Karpas-422 (cell line): ENCODE measurements around the gene VAC14. TPM values are rescaled to one million over a fixed set of nuclear protein-coding genes. Genes with fewer than 3 reads are reported as not detected.

Source experiments
- DNase-seq: peaks from one replicate; pipeline ENCODE4 v3.0.0-alpha.2; 2015
- H2AFZ ChIP-seq: fragments of 200-600 bp; sonication (generic); 2 replicates; pipeline ENCODE4 v1.6.1; 2014; ENCODE audit warnings: antibody characterized with exemption, low read length, mixed read lengths
- H3K27ac ChIP-seq: fragments of 200-600 bp; sonication (generic); 2 replicates; pipeline ENCODE4 v1.5.1; 2014; ENCODE audit warnings: mild to moderate bottlenecking, low read length, moderate library complexity
- H3K27me3 ChIP-seq: fragments of 200-600 bp; sonication (generic); 2 replicates; pipeline ENCODE4 v1.6.1; 2014; ENCODE audit warnings: low read length, mixed read lengths
- H3K36me3 ChIP-seq: fragments of 200-600 bp; sonication (generic); 2 replicates; pipeline ENCODE4 v1.6.1; 2014; ENCODE audit warnings: low read length, mixed read lengths; ENCODE audit not compliant: insufficient read depth
- H3K4me1 ChIP-seq: fragments of 200-600 bp; sonication (generic); 2 replicates; pipeline ENCODE4 v1.6.1; 2014; ENCODE audit warnings: mild to moderate bottlenecking, low read length, mixed read lengths
- H3K4me2 ChIP-seq: fragments of 200-600 bp; sonication (generic); 2 replicates; pipeline ENCODE4 v1.6.1; 2014; ENCODE audit warnings: low read length, low read depth, mild to moderate bottlenecking; ENCODE audit not compliant: poor library complexity, severe bottlenecking
- H3K4me3 ChIP-seq: fragments of 200-600 bp; sonication (generic); 2 replicates; pipeline ENCODE4 v1.5.1; 2014; ENCODE audit warnings: mild to moderate bottlenecking, antibody characterized with exemption, low read length, mixed read lengths
- H3K79me2 ChIP-seq: fragments of 200-600 bp; sonication (generic); 2 replicates; pipeline ENCODE4 v1.6.1; 2014; ENCODE audit warnings: mild to moderate bottlenecking, low read length, mixed read lengths
- H3K9ac ChIP-seq: fragments of 200-600 bp; sonication (generic); 2 replicates; pipeline ENCODE4 v1.6.0; 2014; ENCODE audit warnings: low read length
- H3K9me2 ChIP-seq: fragments of 200-600 bp; sonication (generic), shearing (Covaris generic); replicated peaks from 2 replicates; pipeline ENCODE4 v1.6.0; 2014; ENCODE audit warnings: mild to moderate bottlenecking, low read length, moderate library complexity; ENCODE audit not compliant: insufficient read depth
- H3K9me3 ChIP-seq: fragments of 300-700, 200-600 bp; sonication (generic); 2 replicates; pipeline ENCODE4 v1.6.1; 2014; ENCODE audit warnings: low read length, mixed read lengths
- H4K20me1 ChIP-seq: fragments of 200-600 bp; sonication (generic); 2 replicates; pipeline ENCODE4 v1.6.1; 2014; ENCODE audit warnings: mild to moderate bottlenecking, antibody characterized with exemption, low read length, low read depth; ENCODE audit not compliant: insufficient read depth
- total RNA-seq: library from RNA; depleted of rRNA; stranded (reverse); fragments of >200 nt; shearing (Covaris generic); gene quantifications from 2 replicates; pipeline ENCODE4 v1.2.3, GENCODE V29; 2014; ENCODE audit warnings: low replicate concordance

VAC14 gene
- total RNA-seq, 1 experiment from 2014 or later, result 39.1 TPM

GRCh38 chr16:70715860-70716357 is 85.0 kb downstream of the VAC14 start:
- no peaks in the 10 kb centered on the region for H3K27me3 ChIP-seq
- no peaks in the 10 kb centered on the region for H3K9me3 ChIP-seq
- DNase-seq, result no peak
- no peaks in the 10 kb centered on the region for H3K4me1 ChIP-seq
- H3K9ac ChIP-seq, result no peak overlapping the region
- H3K36me3 ChIP-seq, result no peaks in the 10 kb centered on the region; the same call in 1 of the 2 replicates
- no peak overlapping the region for H2AFZ ChIP-seq
- no peak overlapping the region for H3K4me3 ChIP-seq
- H3K79me2 ChIP-seq, result no peaks in the 10 kb centered on the region
- no peaks in the 10 kb centered on the region for H3K9me2 ChIP-seq
- no peaks in the 10 kb centered on the region for H4K20me1 ChIP-seq
- no peak overlapping the region for H3K4me2 ChIP-seq
- H3K27ac ChIP-seq, result no peak overlapping the region

GRCh38 chr16:70715055-70715858 is 85.7 kb downstream of the VAC14 start:
- DNase-seq, result no peak
- Histone ChIP-seq H3K79me2 (no peaks in the 10 kb centered on the region), H3K4me2 (no peak overlapping the region), H3K9me3 (no peaks in the 10 kb centered on the region), H2AFZ (no peak overlapping the region), H3K36me3 (no peaks in the 10 kb centered on the region; the same call in 1 of the 2 replicates), H3K27me3 (no peaks in the 10 kb centered on the region), H3K4me3 (no peak overlapping the region), H3K9ac (no peak overlapping the region), H4K20me1 (no peaks in the 10 kb centered on the region), H3K9me2 (no peaks in the 10 kb centered on the region), H3K4me1 (no peaks in the 10 kb centered on the region), H3K27ac (no peak overlapping the region)

- Histone ChIP-seq H3K9me2 (no peaks in the 10 kb centered on the region), H3K4me1 (no peaks in the 10 kb centered on the region), H3K27me3 (no peaks in the 10 kb centered on the region), H4K20me1 (no peaks in the 10 kb centered on the region), H3K9me3 (no peaks in the 10 kb centered on the region), H3K27ac (no peak overlapping the region), H3K9ac (no peak overlapping the region), H3K4me3 (no peak overlapping the region), H2AFZ (no peak overlapping the region), H3K4me2 (no peak overlapping the region), H3K79me2 (no peaks in the 10 kb centered on the region), H3K36me3 (no peaks in the 10 kb centered on the region)
- no peak for DNase-seq
Observed at GRCh38 chr16:70714581-70715054, 86.3 kb downstream of the VAC14 start.

GRCh38 chr16:70713824-70714223 is 87.1 kb downstream of the VAC14 start:
- H3K9ac ChIP-seq, result no peak overlapping the region
- H3K9me3 ChIP-seq, result no peaks in the 10 kb centered on the region
- H2AFZ ChIP-seq, result no peak overlapping the region
- no peak overlapping the region for H3K4me2 ChIP-seq
- no peaks in the 10 kb centered on the region for H4K20me1 ChIP-seq
- no peak overlapping the region for H3K27ac ChIP-seq
- DNase-seq, result no peak
- H3K36me3 ChIP-seq, result no peaks in the 10 kb centered on the region
- no peak overlapping the region for H3K4me3 ChIP-seq
- no peaks in the 10 kb centered on the region for H3K79me2 ChIP-seq
- no peaks in the 10 kb centered on the region for H3K4me1 ChIP-seq
- no peaks in the 10 kb centered on the region for H3K27me3 ChIP-seq
- H3K9me2 ChIP-seq, result no peaks in the 10 kb centered on the region

GRCh38 chr16:70713342-70713741 is 87.6 kb downstream of the VAC14 start:
- no peaks in the 10 kb centered on the region for H3K4me1 ChIP-seq
- H3K36me3 ChIP-seq, result no peaks in the 10 kb centered on the region
- H2AFZ ChIP-seq, result no peak overlapping the region
- no peak overlapping the region for H3K4me3 ChIP-seq
- H3K79me2 ChIP-seq, result no peaks in the 10 kb centered on the region
- no peaks in the 10 kb centered on the region for H4K20me1 ChIP-seq
- DNase-seq, result no peak
- no peak overlapping the region for H3K4me2 ChIP-seq
- H3K9me2 ChIP-seq, result no peaks in the 10 kb centered on the region
- H3K9ac ChIP-seq, result no peak overlapping the region
- H3K27me3 ChIP-seq, result no peaks in the 10 kb centered on the region
- no peak overlapping the region for H3K27ac ChIP-seq
- H3K9me3 ChIP-seq, result no peaks in the 10 kb centered on the region

- no peaks in the 10 kb centered on the region for H3K79me2 ChIP-seq
- H3K9me2 ChIP-seq, result no peaks in the 10 kb centered on the region
- H3K27ac ChIP-seq, result no peak overlapping the region
- no peaks in the 10 kb centered on the region for H3K9me3 ChIP-seq
- H3K4me2 ChIP-seq, result no peak overlapping the region
- H3K27me3 ChIP-seq, result no peaks in the 10 kb centered on the region
- no peak overlapping the region for H3K9ac ChIP-seq
- H3K4me3 ChIP-seq, result no peak overlapping the region
- no peaks in the 10 kb centered on the region for H3K36me3 ChIP-seq
- DNase-seq, result no peak
- H3K4me1 ChIP-seq, result no peaks in the 10 kb centered on the region
- no peaks in the 10 kb centered on the region for H4K20me1 ChIP-seq
- H2AFZ ChIP-seq, result no peak overlapping the region
Observed at GRCh38 chr16:70712942-70713341, 88.0 kb downstream of the VAC14 start.

GRCh38 chr16:70712359-70712758 is 88.6 kb downstream of the VAC14 start:
- no peaks in the 10 kb centered on the region for H3K27me3 ChIP-seq
- H3K36me3 ChIP-seq, result no peaks in the 10 kb centered on the region
- no peaks in the 10 kb centered on the region for H3K79me2 ChIP-seq
- no peaks in the 10 kb centered on the region for H3K9me2 ChIP-seq
- H3K9me3 ChIP-seq, result no peaks in the 10 kb centered on the region
- no peak overlapping the region for H2AFZ ChIP-seq
- H3K4me2 ChIP-seq, result no peak overlapping the region
- H3K9ac ChIP-seq, result no peak overlapping the region
- no peaks in the 10 kb centered on the region for H3K4me1 ChIP-seq
- no peak for DNase-seq
- no peaks in the 10 kb centered on the region for H4K20me1 ChIP-seq
- no peak overlapping the region for H3K4me3 ChIP-seq
- H3K27ac ChIP-seq, result no peak overlapping the region

- no peaks in the 10 kb centered on the region for H3K36me3 ChIP-seq
- H3K27ac ChIP-seq, result no peak overlapping the region
- H3K79me2 ChIP-seq, result no peaks in the 10 kb centered on the region
- H3K4me3 ChIP-seq, result no peak overlapping the region
- H3K9me3 ChIP-seq, result no peaks in the 10 kb centered on the region
- H3K9ac ChIP-seq, result no peak overlapping the region
- H3K4me1 ChIP-seq, result no peaks in the 10 kb centered on the region
- H4K20me1 ChIP-seq, result no peaks in the 10 kb centered on the region
- no peaks in the 10 kb centered on the region for H3K9me2 ChIP-seq
- H2AFZ ChIP-seq, result no peak overlapping the region
- DNase-seq, result no peak
- no peaks in the 10 kb centered on the region for H3K27me3 ChIP-seq
- H3K4me2 ChIP-seq, result no peak overlapping the region
Observed at GRCh38 chr16:70711211-70712031, 89.5 kb downstream of the VAC14 start.
